Spleen (tissue), 7 donors: ENCODE results near the gene CDK1.

Experiments used
- POLR2A ChIP-seq, 3 donors: fragments of 450-650 bp; IDR thresholded peaks; one replicate each; pipeline ENCODE4 v1.5.1; 2017; ENCODE audit warnings: antibody characterized with exemption in 3 of 3, mild to moderate bottlenecking in 1 of 3
- TF ChIP-seq, protein P1 (sequence below), 11 experiments: fragments of 200-600 bp in 7 of 11; fragments of 450-650 bp in 4 of 11; sonication (generic) in 4 of 11; IDR thresholded peaks in 8 of 11; conservative IDR thresholded peaks in 3 of 11; 1 replicate in 7 of 11; 2 replicates in 4 of 11; pipeline versions ENCODE4 v1.4.0 to v1.8.0; 2016 to 2021; ENCODE audit warnings: antibody characterized with exemption in 11 of 11, inconsistent platforms in 4 of 11, mild to moderate bottlenecking in 1 of 11
- donor health status: DM: no; HTN: no; CAD: no; lungs with moderate emphysema.
- donor health status: DM: no; HTN: no; CAD: no.
- donor health status: DM: no; HTN: no; CAD: no.

DNA sequence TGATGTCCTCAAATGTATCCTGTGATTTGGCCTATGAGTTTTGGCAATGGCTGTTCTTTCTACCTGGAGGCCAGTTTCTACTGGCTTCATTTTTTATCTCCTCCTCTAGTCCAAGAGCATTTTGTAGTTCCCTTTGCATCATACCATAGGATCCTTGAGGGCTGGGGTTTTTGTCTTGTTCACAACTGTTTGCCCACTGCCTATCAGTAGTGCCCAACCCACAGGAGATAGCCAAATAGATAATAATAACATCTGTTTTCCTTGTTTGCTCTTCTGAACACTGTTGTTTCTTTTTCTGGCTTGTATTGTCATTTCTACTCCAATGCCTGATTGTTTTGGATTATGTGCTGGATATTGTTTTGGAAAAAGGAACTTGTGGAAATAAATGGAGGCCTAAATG, 3.4 kb downstream of the CDK1 start:
- TF ChIP-seq, protein P1, sequence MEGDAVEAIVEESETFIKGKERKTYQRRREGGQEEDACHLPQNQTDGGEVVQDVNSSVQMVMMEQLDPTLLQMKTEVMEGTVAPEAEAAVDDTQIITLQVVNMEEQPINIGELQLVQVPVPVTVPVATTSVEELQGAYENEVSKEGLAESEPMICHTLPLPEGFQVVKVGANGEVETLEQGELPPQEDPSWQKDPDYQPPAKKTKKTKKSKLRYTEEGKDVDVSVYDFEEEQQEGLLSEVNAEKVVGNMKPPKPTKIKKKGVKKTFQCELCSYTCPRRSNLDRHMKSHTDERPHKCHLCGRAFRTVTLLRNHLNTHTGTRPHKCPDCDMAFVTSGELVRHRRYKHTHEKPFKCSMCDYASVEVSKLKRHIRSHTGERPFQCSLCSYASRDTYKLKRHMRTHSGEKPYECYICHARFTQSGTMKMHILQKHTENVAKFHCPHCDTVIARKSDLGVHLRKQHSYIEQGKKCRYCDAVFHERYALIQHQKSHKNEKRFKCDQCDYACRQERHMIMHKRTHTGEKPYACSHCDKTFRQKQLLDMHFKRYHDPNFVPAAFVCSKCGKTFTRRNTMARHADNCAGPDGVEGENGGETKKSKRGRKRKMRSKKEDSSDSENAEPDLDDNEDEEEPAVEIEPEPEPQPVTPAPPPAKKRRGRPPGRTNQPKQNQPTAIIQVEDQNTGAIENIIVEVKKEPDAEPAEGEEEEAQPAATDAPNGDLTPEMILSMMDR (IDR thresholded peaks at IDR 0.05 in 8 of 11, conservative IDR thresholded peaks at IDR 0.05 in 3 of 11), result no peak
- TF ChIP-seq POLR2A (IDR thresholded peaks at IDR 0.05), result no peak
